IMR-90 (cell line): ENCODE measurements around the gene TMEM253. TPM values are rescaled to one million over a fixed set of nuclear protein-coding genes. Genes with fewer than 3 reads are reported as not detected.
A peak's percentile ranks its signal among the peaks of the same experiment; 100 is the strongest.

Experiments used
- ATAC-seq: fragments of 200-7000 bp; cut with Tn5 transposase; 2 replicates; pipeline ENCODE4 v1.9.1; 2020; ENCODE audit warnings: low read depth, mild to moderate bottlenecking, moderate library complexity
- Bru-seq: library from RNA; stranded (reverse); fragments of 400-500 nt; gene quantifications from one replicate; lab custom pipeline; 2021; lab: Mats Ljungman, UMichigan
- BruChase-seq, 2 experiments: library from RNA; stranded (reverse); fragments of 400-500 nt; gene quantifications; one replicate each; lab custom pipeline; 2021; lab: Mats Ljungman, UMichigan
- BruUV-seq: library from RNA; stranded (reverse); fragments of 400-500 nt; replicated peaks from 2 replicates; lab custom pipeline; 2021; lab: Mats Ljungman, UMichigan
- CTCF ChIA-PET: fragments of 300-600 bp; formaldehyde crosslinking; extraction: SDS; loops from one replicate; lab custom pipeline; 2021; ENCODE audit warnings: antibody characterized with exemption; lab: Yijun Ruan, JAX
- POLR2A ChIA-PET: fragments of 300-600 bp; sonication (Branson Sonifier 250); formaldehyde crosslinking; loops from one replicate; lab custom pipeline; 2022; ENCODE audit warnings: antibody characterized with exemption; ENCODE audit not compliant: unreplicated experiment; lab: Charles Lee
- DNase-seq: peaks from one replicate; pipeline ENCODE4 v3.0.0; 2013
- H2AFZ ChIP-seq: replicated peaks from 2 replicates; pipeline ENCODE3; 2013; ENCODE audit warnings: low read length, mild to moderate bottlenecking; ENCODE audit not compliant: poor library complexity
- H2AK5ac ChIP-seq: 2 replicates; pipeline ENCODE4 v1.6.1; 2013; ENCODE audit warnings: low read depth, low read length, inconsistent platforms
- H2AK9ac ChIP-seq: replicated peaks from 2 replicates; pipeline ENCODE3; 2013; ENCODE audit warnings: mild to moderate bottlenecking, low read depth, low read length, moderate library complexity; ENCODE audit not compliant: poor library complexity
- H2BK120ac ChIP-seq: 2 replicates; pipeline ENCODE4 v1.6.1; 2013; ENCODE audit warnings: low read depth, low read length, inconsistent platforms
- H2BK15ac ChIP-seq: 3 replicates; pipeline ENCODE4 v1.6.1; 2013; ENCODE audit warnings: low read depth, low read length, inconsistent platforms
- H2BK20ac ChIP-seq: 2 replicates; pipeline ENCODE4 v1.6.1; 2013; ENCODE audit warnings: low read depth, mild to moderate bottlenecking, inconsistent platforms, low read length, moderate library complexity
- H2BK5ac ChIP-seq: 2 replicates; pipeline ENCODE4 v1.6.1; 2013; ENCODE audit warnings: mild to moderate bottlenecking, low read depth, low read length, inconsistent platforms; ENCODE audit not compliant: poor library complexity, severe bottlenecking
- H3K14ac ChIP-seq: replicated peaks from 2 replicates; pipeline ENCODE4 v1.6.1; 2013; ENCODE audit warnings: low read depth, low read length, inconsistent platforms
- H3K18ac ChIP-seq: 2 replicates; pipeline ENCODE4 v1.6.1; 2013; ENCODE audit warnings: low read depth, low read length, control low read depth
- H3K23ac ChIP-seq: 2 replicates; pipeline ENCODE4 v1.6.1; 2013; ENCODE audit warnings: low read depth, low read length, inconsistent platforms
- H3K27ac ChIP-seq: 2 replicates; pipeline ENCODE4 v1.5.1; 2013; ENCODE audit warnings: mild to moderate bottlenecking, control low read depth, low read length; ENCODE audit not compliant: insufficient read depth
- H3K27me3 ChIP-seq: 2 replicates; pipeline ENCODE4 v1.6.1; 2013; ENCODE audit warnings: low read length; ENCODE audit not compliant: control insufficient read depth, insufficient read depth
- H3K36me3 ChIP-seq: 2 replicates; pipeline ENCODE4 v1.6.1; 2013; ENCODE audit warnings: low read length, mixed read lengths; ENCODE audit not compliant: control insufficient read depth, insufficient read depth
- H3K4ac ChIP-seq: 2 replicates; pipeline ENCODE4 v1.6.1; 2013; ENCODE audit warnings: low read depth, low read length, inconsistent platforms
- H3K4me1 ChIP-seq: 2 replicates; pipeline ENCODE4 v1.6.1; 2013; ENCODE audit warnings: low read length, mixed read lengths; ENCODE audit not compliant: control insufficient read depth, insufficient read depth
- H3K4me2 ChIP-seq: 2 replicates; pipeline ENCODE4 v1.6.1; 2013; ENCODE audit warnings: low read depth, mild to moderate bottlenecking, control low read depth, low read length, moderate library complexity
- H3K4me3 ChIP-seq: 2 replicates; pipeline ENCODE4 v1.5.1; 2013; ENCODE audit warnings: low read depth, mild to moderate bottlenecking, control low read depth, low read length, moderate library complexity; ENCODE audit not compliant: insufficient read depth
- H3K56ac ChIP-seq: 2 replicates; pipeline ENCODE4 v1.6.1; 2013; ENCODE audit warnings: low read length, inconsistent platforms; ENCODE audit not compliant: insufficient read depth; ENCODE audit errors: extremely low read depth
- H3K79me1 ChIP-seq, 2 experiments: 2 replicates each; pipeline ENCODE4 v1.6.1; 2013; ENCODE audit warnings: low read length in 2 of 2, inconsistent platforms in 1 of 2, low read depth in 1 of 2
- H3K9ac ChIP-seq: 2 replicates; pipeline ENCODE4 v1.6.1; 2013; ENCODE audit warnings: low read depth, low read length, control low read depth
- H3K9me1 ChIP-seq: 2 replicates; pipeline ENCODE4 v1.6.1; 2013; ENCODE audit warnings: low read length, inconsistent platforms; ENCODE audit not compliant: insufficient read depth
- H3K9me3 ChIP-seq: 2 replicates; pipeline ENCODE4 v1.6.1; 2013; ENCODE audit warnings: low read length; ENCODE audit not compliant: control insufficient read depth, insufficient read depth
- H4K20me1 ChIP-seq: 2 replicates; pipeline ENCODE4 v1.6.1; 2013; ENCODE audit warnings: low read length, inconsistent platforms; ENCODE audit not compliant: insufficient read depth
- H4K5ac ChIP-seq: 2 replicates; pipeline ENCODE4 v1.6.1; 2013; ENCODE audit warnings: mild to moderate bottlenecking, low read depth, low read length, control low read depth
- H4K8ac ChIP-seq, 2 experiments: 2 replicates each; pipeline ENCODE4 v1.6.1; 2013; ENCODE audit warnings: low read depth in 2 of 2, low read length in 2 of 2, control low read depth in 1 of 2, inconsistent platforms in 1 of 2
- H4K91ac ChIP-seq: 2 replicates; pipeline ENCODE4 v1.6.1; 2013; ENCODE audit warnings: low read depth, low read length, inconsistent platforms; ENCODE audit not compliant: insufficient read depth
- BHLHE40 ChIP-seq: fragments of 150-350 bp; IDR thresholded peaks from 2 replicates; pipeline ENCODE4 v1.6.1; 2016; ENCODE audit warnings: mild to moderate bottlenecking, low read depth, low read length
- CEBPB ChIP-seq: IDR thresholded peaks from 2 replicates; pipeline ENCODE4 v1.6.1; 2012; ENCODE audit warnings: low read depth, low read length, improper control_type of control experiment
- FOS ChIP-seq: fragments of 150-350 bp; IDR thresholded peaks from 2 replicates; pipeline ENCODE4 v1.6.1; 2016; ENCODE audit warnings: low read depth, low read length
- MAZ ChIP-seq: IDR thresholded peaks from 2 replicates; pipeline ENCODE4 v1.6.1; 2012; ENCODE audit warnings: low read depth, mild to moderate bottlenecking, low read length, improper control_type of control experiment, moderate library complexity, borderline replicate concordance
- NFE2L2 ChIP-seq: fragments of 150-350 bp; IDR thresholded peaks from 2 replicates; pipeline ENCODE4 v1.6.1; 2016; ENCODE audit warnings: low read depth, mild to moderate bottlenecking, low read length
- RAD21 ChIP-seq: IDR thresholded peaks from 2 replicates; pipeline ENCODE4 v1.6.1; 2012; ENCODE audit warnings: low read length, improper control_type of control experiment
- SMC3 ChIP-seq: fragments of 150-350 bp; IDR thresholded peaks from 2 replicates; pipeline ENCODE4 v1.6.1; 2016; ENCODE audit warnings: low read depth, mild to moderate bottlenecking, antibody characterized with exemption, low read length, moderate library complexity
- WGBS, 2 experiments: methylation state at CpG; one replicate each; pipeline versions ENCODE4 v1.1.5 to v1.1.7; 2013; ENCODE audit warnings: missing lambda C conversion rate in 2 of 2; ENCODE audit not compliant: insufficient read length in 1 of 2; ENCODE audit errors: extremely low coverage in 2 of 2; 5-methylcytosine and 5-hydroxymethylcytosine counted together
- dilution Hi-C: fragments of 300-500 bp; cut with HindIII; formaldehyde crosslinking; loops from one replicate; pipeline ENCODE4 v1.14.3; 2018; ENCODE audit warnings: low sequenced_read_pairs; ENCODE audit not compliant: unreplicated experiment
- in situ Hi-C: fragments of 300-500 bp; cut with MboI; formaldehyde crosslinking; loops from 3 replicates; pipeline ENCODE4 v1.14.3; 2019; ENCODE audit warnings: low sequenced_read_pairs, inconsistent platforms, mixed read lengths
- intact Hi-C: fragments of 100-400 bp; cut with micrococcal nuclease; formaldehyde crosslinking; loops from 2 replicates; pipeline ENCODE4 v1.10.0; 2022
- long read RNA-seq: library from polyadenylated mRNA; unstranded; transcript quantifications from one replicate; pipeline ENCODE4 v2.0.0, GENCODE V29; 2021; ENCODE audit not compliant: unreplicated experiment
- polyA plus RNA-seq, 3 experiments: library from polyadenylated mRNA; depleted of rRNA; stranded (reverse); fragments of >200 nt; gene quantifications; 2 replicates each; pipeline ENCODE4 v1.2.3, GENCODE V29; 2012; ENCODE audit warnings: low replicate concordance in 1 of 3
- total RNA-seq: library from RNA; depleted of rRNA; stranded (reverse); fragments of >200 nt; gene quantifications from 2 replicates; pipeline ENCODE4 v1.2.3, GENCODE V29; 2012; rRNA removed

The TMEM253 gene
- total RNA-seq (not detected in 2 replicates), polyA plus RNA-seq (2012; rRNA removed) (0.07 TPM in 1 of 2 replicates, not detected in the other), Bru-seq, nascent RNA (percentile 20 among the genes with signal in this experiment), BruChase-seq, experiment 1, labeled RNA remaining after a 6-hour chase (percentile 40 among the genes with signal in this experiment), BruChase-seq, experiment 2, labeled RNA remaining after a 2-hour chase (percentile 30 among the genes with signal in this experiment)
- polyA plus RNA-seq (2012; cell fraction: cytosol; rRNA removed), result 0.06 TPM in 1 of 2 replicates, not detected in the other
- 0.16 and 0.32 TPM in 2 replicates for polyA plus RNA-seq (2012; cell fraction: nucleus; rRNA removed; ENCODE audit: low replicate concordance)
- long read RNA-seq, result 0 reads

GRCh38 chr14:21100931-21101330 is at the start of gene TMEM253:
TMEM253 (plus strand) TSS chr14:21101066; CDS start chr14:21101344, 278 bp downstream.
- Histone ChIP-seq H3K56ac (no peak within 1 kb of the TSS), H3K23ac (peak within 1 kb of the TSS; percentile 9; the same call in 1 of the 2 replicates), H2BK5ac (no peak within 1 kb of the TSS), H3K27ac (no peak within 1 kb of the TSS), H3K4ac (no peak within 1 kb of the TSS), H3K9me3 (no peaks in the 10 kb centered on the region), H2BK20ac (no peak within 1 kb of the TSS), H4K91ac (no peak within 1 kb of the TSS), H3K9me1 (peaks cover 3% of the 10 kb centered on the region; the same call in 1 of the 2 replicates), H3K4me3 (no peak within 1 kb of the TSS), H3K36me3 (no peaks in the 10 kb centered on the region), H4K8ac (no peak within 1 kb of the TSS; a peak in 1 of 4 replicates), H2AK9ac (no peak within 1 kb of the TSS), H2AK5ac (no peak within 1 kb of the TSS), H3K79me1 (0 out of 4 replicates have a peak, but pooled peaks cover 0 to 2% of the 10 kb centered on the region in 2 experiments), H3K4me2 (no peak within 1 kb of the TSS), H3K14ac (no peak within 1 kb of the TSS), H3K27me3 (no peaks in the 10 kb centered on the region), H2BK120ac (no peak within 1 kb of the TSS), H2BK15ac (no peak within 1 kb of the TSS), H3K4me1 (peaks cover 2% of the 10 kb centered on the region; the same call in 1 of the 2 replicates), H4K5ac (no peak within 1 kb of the TSS), H3K9ac (no peak within 1 kb of the TSS), H2AFZ (no peak within 1 kb of the TSS), H3K18ac (no peak within 1 kb of the TSS), H4K20me1 (no peaks in the 10 kb centered on the region; the same call in 1 of the 2 replicates)
- intact Hi-C loops, result loop anchor here (5.0 kb wide), 2 partner anchors 244 to 419 kb away; partner anchors contain the start of gene RNASE4
- TF ChIP-seq NFE2L2 (no peak), MAZ (no peak), FOS (no peak), RAD21 (no peak), SMC3 (no peak), BHLHE40 (no peak), CEBPB (no peak)
- no CpG with 5 or more reads among the region's 5 CpGs for WGBS, 2 experiments
- BruUV-seq, result no TSS peak
- DNase-seq (no peak), ATAC-seq (no peak)
- ChIA-PET POLR2A (interaction anchor here (0.5 kb wide), 1 partner anchor 29 kb away, joined by 8 read pairs; no protein-coding TSS in a partner anchor), CTCF (interaction anchor here (1.4 kb wide), 1 partner anchor 86 kb away, joined by 3 read pairs; no protein-coding TSS in a partner anchor)
- dilution Hi-C loops, result no loop called here
- in situ Hi-C loops, result loop anchor here (5.0 kb wide), 1 partner anchor 84 kb away; no protein-coding TSS in a partner anchor
